Measurements from ENCODE around the gene GTF2H1.

GRCh38 chr11:18374956-18375355, 52.6 kb downstream of the GTF2H1 start:
- TF ChIP-seq CTCF (IDR thresholded peaks at IDR 0.05) (no peak), EZH2 (IDR thresholded peaks at IDR 0.05; ENCODE audit: borderline replicate concordance, insufficient read depth, low read depth, low read length, poor library complexity, severe bottlenecking) (no peak)
